HepG2 (cell line): ENCODE results near the gene FMNL1. TPM values are rescaled to one million over a fixed set of nuclear protein-coding genes. Genes with fewer than 3 reads are reported as not detected.

ENCODE experiments used
- BORCS8-MEF2B ChIP-seq: sonication (generic); formaldehyde crosslinking; IDR thresholded peaks from 2 replicates; pipeline ENCODE4 v1.8.0; 2022; ENCODE audit warnings: mild to moderate bottlenecking, missing genetic modification reagents
- CBFB ChIP-seq: sonication (generic); formaldehyde crosslinking; IDR thresholded peaks from 2 replicates; pipeline ENCODE4 v1.4.0; 2020; ENCODE audit warnings: missing genetic modification reagents
- RCOR2 ChIP-seq: IDR thresholded peaks from 2 replicates; pipeline ENCODE4 v1.6.1; 2016; ENCODE audit warnings: missing biosample characterization, missing genetic modification reagents
- ZNF501 ChIP-seq: sonication (generic); formaldehyde crosslinking; IDR thresholded peaks from 2 replicates; pipeline ENCODE4 v1.5.1; 2020; ENCODE audit warnings: mild to moderate bottlenecking, moderate library complexity, missing genetic modification reagents
- polyA plus RNA-seq, 8 experiments: library from polyadenylated mRNA; depleted of rRNA in 3 of 8; stranded (reverse) in 7 of 8; unstranded in 1 of 8; fragments of >200 nt; fragmentation: Illumina TruSeq in 4 of 8; extraction: Trizol in 4 of 8; gene quantifications; 2 replicates each; pipeline versions ENCODE4 v1.2.1 to v1.2.3, GENCODE V29; 2011 to 2016; ENCODE audit warnings: low read depth in 4 of 8, missing spikeins in 1 of 8, mixed read lengths in 1 of 8; ENCODE audit not compliant: insufficient read depth in 1 of 8
- total RNA-seq, 5 experiments: library from RNA; depleted of rRNA; stranded (reverse); fragments of >200 nt; fragmentation: Illumina TruSeq; extraction: Trizol; gene quantifications; 2 replicates each; pipeline ENCODE4 v1.2.3, GENCODE V29; 2016; ENCODE audit warnings: low read depth in 1 of 5
- TF ChIP-seq, protein P1 (sequence below): sonication (generic); formaldehyde crosslinking; IDR thresholded peaks from 2 replicates; pipeline ENCODE4 v1.5.1; 2020; ENCODE audit warnings: mild to moderate bottlenecking, missing genetic modification reagents, moderate library complexity
- TF ChIP-seq, protein P2 (sequence below): sonication (generic); formaldehyde crosslinking; IDR thresholded peaks from 2 replicates; pipeline ENCODE4 v1.5.0; 2020; ENCODE audit warnings: mild to moderate bottlenecking, missing genetic modification reagents, borderline replicate concordance
- TF ChIP-seq, protein P3 (sequence below): IDR thresholded peaks from 2 replicates; pipeline ENCODE4 v1.6.1; 2012; ENCODE audit warnings: low read depth, low read length, improper control_type of control experiment
- TF ChIP-seq, protein P4 (sequence below): sonication (generic); formaldehyde crosslinking; IDR thresholded peaks from 2 replicates; pipeline ENCODE4 v1.4.0; 2020; ENCODE audit warnings: low read depth, mild to moderate bottlenecking, missing genetic modification reagents
- TF ChIP-seq, protein P5 (sequence below): sonication (generic); formaldehyde crosslinking; IDR thresholded peaks from 2 replicates; pipeline ENCODE4 v1.4.0; 2020; ENCODE audit warnings: mild to moderate bottlenecking, missing genetic modification reagents
- TF ChIP-seq, protein P6 (sequence below): sonication (generic); formaldehyde crosslinking; IDR thresholded peaks from 2 replicates; pipeline ENCODE4 v1.4.0; 2020; ENCODE audit warnings: missing genetic modification reagents
- TF ChIP-seq, protein P7 (sequence below): IDR thresholded peaks from 2 replicates; pipeline ENCODE4 v1.6.1; 2012; ENCODE audit warnings: inconsistent platforms

The FMNL1 gene
- total and polyA plus RNA-seq, 2 of the 13 experiments (the other 11 are each of a cell fraction or from before 2014, with no cell fraction given), result 0.53 to 0.70 TPM

DNA sequence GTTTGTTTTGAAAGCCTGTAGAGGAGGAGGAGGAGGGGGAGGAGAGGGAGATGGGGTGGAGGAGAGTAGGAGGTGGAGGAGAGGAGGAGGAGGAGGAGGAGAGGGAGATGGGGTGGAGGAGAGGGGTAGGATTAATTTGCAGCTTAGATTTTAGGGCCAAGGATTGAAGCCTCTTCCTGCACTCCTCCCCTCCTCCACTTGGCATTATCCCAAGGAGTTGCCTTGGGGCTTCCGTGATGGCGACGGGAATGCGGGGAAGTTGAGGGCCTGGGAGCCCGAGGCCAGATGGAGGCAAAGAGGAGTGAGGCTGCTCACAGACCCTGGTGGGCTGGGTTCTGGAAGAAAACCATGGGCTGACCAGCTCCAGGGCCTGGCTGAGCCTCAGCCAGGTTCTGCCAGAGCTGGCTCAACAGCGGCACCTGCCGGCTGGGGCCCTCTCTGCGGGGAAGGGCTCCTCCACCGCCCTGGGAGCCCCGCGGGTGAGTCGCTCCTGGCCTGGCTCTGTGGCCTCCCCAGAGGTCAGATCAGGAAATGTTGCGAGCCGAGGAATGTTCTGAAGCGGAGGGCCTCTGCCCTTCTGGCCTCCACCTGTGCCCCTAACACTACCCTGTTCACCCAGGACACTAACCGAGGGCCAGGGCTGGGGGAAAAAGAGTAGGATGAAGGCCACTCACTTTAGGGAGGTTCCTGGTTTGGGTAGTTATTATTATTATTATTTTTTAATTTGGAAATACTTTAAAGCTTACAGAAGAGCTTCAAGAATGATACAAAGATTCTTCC, 23.9 kb upstream of the FMNL1 start (continued):
- TF ChIP-seq, protein P1, sequence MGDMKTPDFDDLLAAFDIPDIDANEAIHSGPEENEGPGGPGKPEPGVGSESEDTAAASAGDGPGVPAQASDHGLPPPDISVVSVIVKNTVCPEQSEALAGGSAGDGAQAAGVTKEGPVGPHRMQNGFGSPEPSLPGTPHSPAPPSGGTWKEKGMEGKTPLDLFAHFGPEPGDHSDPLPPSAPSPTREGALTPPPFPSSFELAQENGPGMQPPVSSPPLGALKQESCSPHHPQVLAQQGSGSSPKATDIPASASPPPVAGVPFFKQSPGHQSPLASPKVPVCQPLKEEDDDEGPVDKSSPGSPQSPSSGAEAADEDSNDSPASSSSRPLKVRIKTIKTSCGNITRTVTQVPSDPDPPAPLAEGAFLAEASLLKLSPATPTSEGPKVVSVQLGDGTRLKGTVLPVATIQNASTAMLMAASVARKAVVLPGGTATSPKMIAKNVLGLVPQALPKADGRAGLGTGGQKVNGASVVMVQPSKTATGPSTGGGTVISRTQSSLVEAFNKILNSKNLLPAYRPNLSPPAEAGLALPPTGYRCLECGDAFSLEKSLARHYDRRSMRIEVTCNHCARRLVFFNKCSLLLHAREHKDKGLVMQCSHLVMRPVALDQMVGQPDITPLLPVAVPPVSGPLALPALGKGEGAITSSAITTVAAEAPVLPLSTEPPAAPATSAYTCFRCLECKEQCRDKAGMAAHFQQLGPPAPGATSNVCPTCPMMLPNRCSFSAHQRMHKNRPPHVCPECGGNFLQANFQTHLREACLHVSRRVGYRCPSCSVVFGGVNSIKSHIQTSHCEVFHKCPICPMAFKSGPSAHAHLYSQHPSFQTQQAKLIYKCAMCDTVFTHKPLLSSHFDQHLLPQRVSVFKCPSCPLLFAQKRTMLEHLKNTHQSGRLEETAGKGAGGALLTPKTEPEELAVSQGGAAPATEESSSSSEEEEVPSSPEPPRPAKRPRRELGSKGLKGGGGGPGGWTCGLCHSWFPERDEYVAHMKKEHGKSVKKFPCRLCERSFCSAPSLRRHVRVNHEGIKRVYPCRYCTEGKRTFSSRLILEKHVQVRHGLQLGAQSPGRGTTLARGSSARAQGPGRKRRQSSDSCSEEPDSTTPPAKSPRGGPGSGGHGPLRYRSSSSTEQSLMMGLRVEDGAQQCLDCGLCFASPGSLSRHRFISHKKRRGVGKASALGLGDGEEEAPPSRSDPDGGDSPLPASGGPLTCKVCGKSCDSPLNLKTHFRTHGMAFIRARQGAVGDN (CRISPR knock-in tag), result peak; percentile 94
- peak; percentile 88 for TF ChIP-seq CBFB
- TF ChIP-seq, protein P2, sequence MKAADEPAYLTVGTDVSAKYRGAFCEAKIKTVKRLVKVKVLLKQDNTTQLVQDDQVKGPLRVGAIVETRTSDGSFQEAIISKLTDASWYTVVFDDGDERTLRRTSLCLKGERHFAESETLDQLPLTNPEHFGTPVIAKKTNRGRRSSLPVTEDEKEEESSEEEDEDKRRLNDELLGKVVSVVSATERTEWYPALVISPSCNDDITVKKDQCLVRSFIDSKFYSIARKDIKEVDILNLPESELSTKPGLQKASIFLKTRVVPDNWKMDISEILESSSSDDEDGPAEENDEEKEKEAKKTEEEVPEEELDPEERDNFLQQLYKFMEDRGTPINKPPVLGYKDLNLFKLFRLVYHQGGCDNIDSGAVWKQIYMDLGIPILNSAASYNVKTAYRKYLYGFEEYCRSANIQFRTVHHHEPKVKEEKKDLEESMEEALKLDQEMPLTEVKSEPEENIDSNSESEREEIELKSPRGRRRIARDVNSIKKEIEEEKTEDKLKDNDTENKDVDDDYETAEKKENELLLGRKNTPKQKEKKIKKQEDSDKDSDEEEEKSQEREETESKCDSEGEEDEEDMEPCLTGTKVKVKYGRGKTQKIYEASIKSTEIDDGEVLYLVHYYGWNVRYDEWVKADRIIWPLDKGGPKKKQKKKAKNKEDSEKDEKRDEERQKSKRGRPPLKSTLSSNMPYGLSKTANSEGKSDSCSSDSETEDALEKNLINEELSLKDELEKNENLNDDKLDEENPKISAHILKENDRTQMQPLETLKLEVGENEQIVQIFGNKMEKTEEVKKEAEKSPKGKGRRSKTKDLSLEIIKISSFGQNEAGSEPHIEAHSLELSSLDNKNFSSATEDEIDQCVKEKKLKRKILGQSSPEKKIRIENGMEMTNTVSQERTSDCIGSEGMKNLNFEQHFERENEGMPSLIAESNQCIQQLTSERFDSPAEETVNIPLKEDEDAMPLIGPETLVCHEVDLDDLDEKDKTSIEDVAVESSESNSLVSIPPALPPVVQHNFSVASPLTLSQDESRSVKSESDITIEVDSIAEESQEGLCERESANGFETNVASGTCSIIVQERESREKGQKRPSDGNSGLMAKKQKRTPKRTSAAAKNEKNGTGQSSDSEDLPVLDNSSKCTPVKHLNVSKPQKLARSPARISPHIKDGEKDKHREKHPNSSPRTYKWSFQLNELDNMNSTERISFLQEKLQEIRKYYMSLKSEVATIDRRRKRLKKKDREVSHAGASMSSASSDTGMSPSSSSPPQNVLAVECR (CRISPR knock-in tag), result peak; percentile 74; the same call in 1 of the 2 replicates
- peak; percentile 91 for TF ChIP-seq ZNF501
- peak; percentile 57 for TF ChIP-seq RCOR2 (CRISPR knock-in tag)
- TF ChIP-seq, protein P3, sequence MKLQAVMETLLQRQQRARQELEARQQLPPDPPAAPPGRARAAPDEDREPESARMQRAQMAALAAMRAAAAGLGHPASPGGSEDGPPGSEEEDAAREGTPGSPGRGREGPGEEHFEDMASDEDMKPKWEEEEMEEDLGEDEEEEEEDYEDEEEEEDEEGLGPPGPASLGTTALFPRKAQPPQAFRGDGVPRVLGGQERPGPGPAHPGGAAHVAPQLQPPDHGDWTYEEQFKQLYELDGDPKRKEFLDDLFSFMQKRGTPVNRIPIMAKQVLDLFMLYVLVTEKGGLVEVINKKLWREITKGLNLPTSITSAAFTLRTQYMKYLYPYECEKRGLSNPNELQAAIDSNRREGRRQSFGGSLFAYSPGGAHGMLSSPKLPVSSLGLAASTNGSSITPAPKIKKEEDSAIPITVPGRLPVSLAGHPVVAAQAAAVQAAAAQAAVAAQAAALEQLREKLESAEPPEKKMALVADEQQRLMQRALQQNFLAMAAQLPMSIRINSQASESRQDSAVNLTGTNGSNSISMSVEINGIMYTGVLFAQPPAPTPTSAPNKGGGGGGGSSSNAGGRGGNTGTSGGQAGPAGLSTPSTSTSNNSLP, result peak; percentile 78
- TF ChIP-seq, protein P4, sequence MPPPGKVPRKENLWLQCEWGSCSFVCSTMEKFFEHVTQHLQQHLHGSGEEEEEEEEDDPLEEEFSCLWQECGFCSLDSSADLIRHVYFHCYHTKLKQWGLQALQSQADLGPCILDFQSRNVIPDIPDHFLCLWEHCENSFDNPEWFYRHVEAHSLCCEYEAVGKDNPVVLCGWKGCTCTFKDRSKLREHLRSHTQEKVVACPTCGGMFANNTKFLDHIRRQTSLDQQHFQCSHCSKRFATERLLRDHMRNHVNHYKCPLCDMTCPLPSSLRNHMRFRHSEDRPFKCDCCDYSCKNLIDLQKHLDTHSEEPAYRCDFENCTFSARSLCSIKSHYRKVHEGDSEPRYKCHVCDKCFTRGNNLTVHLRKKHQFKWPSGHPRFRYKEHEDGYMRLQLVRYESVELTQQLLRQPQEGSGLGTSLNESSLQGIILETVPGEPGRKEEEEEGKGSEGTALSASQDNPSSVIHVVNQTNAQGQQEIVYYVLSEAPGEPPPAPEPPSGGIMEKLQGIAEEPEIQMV, result peak; percentile 83
- TF ChIP-seq, protein P5, sequence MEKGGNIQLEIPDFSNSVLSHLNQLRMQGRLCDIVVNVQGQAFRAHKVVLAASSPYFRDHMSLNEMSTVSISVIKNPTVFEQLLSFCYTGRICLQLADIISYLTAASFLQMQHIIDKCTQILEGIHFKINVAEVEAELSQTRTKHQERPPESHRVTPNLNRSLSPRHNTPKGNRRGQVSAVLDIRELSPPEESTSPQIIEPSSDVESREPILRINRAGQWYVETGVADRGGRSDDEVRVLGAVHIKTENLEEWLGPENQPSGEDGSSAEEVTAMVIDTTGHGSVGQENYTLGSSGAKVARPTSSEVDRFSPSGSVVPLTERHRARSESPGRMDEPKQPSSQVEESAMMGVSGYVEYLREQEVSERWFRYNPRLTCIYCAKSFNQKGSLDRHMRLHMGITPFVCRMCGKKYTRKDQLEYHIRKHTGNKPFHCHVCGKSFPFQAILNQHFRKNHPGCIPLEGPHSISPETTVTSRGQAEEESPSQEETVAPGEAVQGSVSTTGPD (CRISPR knock-in tag), result peak; percentile 90
- TF ChIP-seq BORCS8-MEF2B (CRISPR knock-in tag), result peak; percentile 80
- TF ChIP-seq, protein P6, sequence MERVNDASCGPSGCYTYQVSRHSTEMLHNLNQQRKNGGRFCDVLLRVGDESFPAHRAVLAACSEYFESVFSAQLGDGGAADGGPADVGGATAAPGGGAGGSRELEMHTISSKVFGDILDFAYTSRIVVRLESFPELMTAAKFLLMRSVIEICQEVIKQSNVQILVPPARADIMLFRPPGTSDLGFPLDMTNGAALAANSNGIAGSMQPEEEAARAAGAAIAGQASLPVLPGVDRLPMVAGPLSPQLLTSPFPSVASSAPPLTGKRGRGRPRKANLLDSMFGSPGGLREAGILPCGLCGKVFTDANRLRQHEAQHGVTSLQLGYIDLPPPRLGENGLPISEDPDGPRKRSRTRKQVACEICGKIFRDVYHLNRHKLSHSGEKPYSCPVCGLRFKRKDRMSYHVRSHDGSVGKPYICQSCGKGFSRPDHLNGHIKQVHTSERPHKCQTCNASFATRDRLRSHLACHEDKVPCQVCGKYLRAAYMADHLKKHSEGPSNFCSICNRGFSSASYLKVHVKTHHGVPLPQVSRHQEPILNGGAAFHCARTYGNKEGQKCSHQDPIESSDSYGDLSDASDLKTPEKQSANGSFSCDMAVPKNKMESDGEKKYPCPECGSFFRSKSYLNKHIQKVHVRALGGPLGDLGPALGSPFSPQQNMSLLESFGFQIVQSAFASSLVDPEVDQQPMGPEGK (CRISPR knock-in tag), result peak; percentile 80
- TF ChIP-seq, protein P7, sequence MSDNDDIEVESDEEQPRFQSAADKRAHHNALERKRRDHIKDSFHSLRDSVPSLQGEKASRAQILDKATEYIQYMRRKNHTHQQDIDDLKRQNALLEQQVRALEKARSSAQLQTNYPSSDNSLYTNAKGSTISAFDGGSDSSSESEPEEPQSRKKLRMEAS, result peak; percentile 71; the same call in 1 of the 2 replicates
